Uterus (tissue), 4 donors: ENCODE measurements around the gene RBBP8NL. TPM values are rescaled to one million over a fixed set of nuclear protein-coding genes. Genes with fewer than 3 reads are reported as not detected.

ENCODE experiments used
- DNase-seq, 2 donors: peaks; one replicate each; pipeline ENCODE4 v3.0.0-alpha.2; 2019 to 2020
- H3K27ac ChIP-seq, 2 donors: fragments of 200-600 bp; sonication (generic); 1 replicate in 1 of 2; 2 replicates in 1 of 2; pipeline ENCODE4 v1.5.1; 2016 to 2018
- H3K27me3 ChIP-seq, 2 donors: fragments of 200-600 bp; sonication (generic); one replicate each; pipeline ENCODE4 v1.5.1; 2018 to 2019; ENCODE audit warnings: control low read depth in 1 of 2
- H3K36me3 ChIP-seq, 2 donors: fragments of 200-600 bp; sonication (generic); one replicate each; pipeline ENCODE4 v1.5.1; 2019; ENCODE audit warnings: control low read depth in 1 of 2
- H3K4me1 ChIP-seq, 2 donors: fragments of 200-600 bp; sonication (generic); one replicate each; pipeline ENCODE4 v1.5.1; 2018 to 2019; ENCODE audit warnings: control low read depth in 1 of 2
- H3K4me3 ChIP-seq, 2 donors: fragments of 200-600 bp; sonication (generic); 1 replicate in 1 of 2; 2 replicates in 1 of 2; pipeline ENCODE4 v1.5.1; 2018 to 2019; ENCODE audit warnings: mild to moderate bottlenecking in 1 of 2
- H3K9me3 ChIP-seq, 2 donors: fragments of 200-600 bp; sonication (generic); one replicate each; pipeline ENCODE4 v1.5.1; 2019; ENCODE audit warnings: control low read depth in 1 of 2
- CTCF ChIP-seq, 4 experiments: fragments of 200-600 bp in 2 of 4; fragments of 450-650 bp in 2 of 4; sonication (generic) in 2 of 4; IDR thresholded peaks; one replicate each; pipeline ENCODE4 v1.5.1; 2016 to 2019; ENCODE audit warnings: antibody characterized with exemption in 4 of 4, mild to moderate bottlenecking in 2 of 4, moderate library complexity in 1 of 4
- POLR2A ChIP-seq, 2 donors: fragments of 450-650 bp; IDR thresholded peaks; one replicate each; pipeline ENCODE4 v1.6.1; 2016; ENCODE audit warnings: antibody characterized with exemption in 2 of 2, mild to moderate bottlenecking in 1 of 2, moderate library complexity in 1 of 2
- intact Hi-C: fragments of 100-400 bp; cut with DNase I; formaldehyde crosslinking; loops from one replicate; pipeline ENCODE4 v1.15.1; 2023; ENCODE audit warnings: low total_unique reads
- total RNA-seq, 4 donors: library from RNA; depleted of rRNA in 3 of 4; stranded (reverse); fragments of >200 nt in 3 of 4; gene quantifications; one replicate each; pipeline versions ENCODE4 v1.1.0 to v1.2.4, GENCODE V29; 2014 to 2023
- donor health status: DM: yes; HTN: yes; CAD: no.

RBBP8NL gene
- total RNA-seq, 4 donors from 2014 or later, result 0.35 TPM; not detected in 3

- Histone ChIP-seq H3K4me3 (no peak overlapping the region), H3K9me3 (no peaks in the 10 kb centered on the region), H3K27me3 (no peaks in the 10 kb centered on the region), H3K4me1 (no peaks in the 10 kb centered on the region), H3K36me3 (no peaks in the 10 kb centered on the region), H3K27ac (no peak overlapping the region)
- DNase-seq, result no peak
- TF ChIP-seq POLR2A (IDR thresholded peaks at IDR 0.05), result no peak
- no peak for TF ChIP-seq CTCF (IDR thresholded peaks at IDR 0.05)
- intact Hi-C loops, result no loop called here
Measured at GRCh38 chr20:62441987-62442539, 14.7 kb upstream of the RBBP8NL start.

DNA sequence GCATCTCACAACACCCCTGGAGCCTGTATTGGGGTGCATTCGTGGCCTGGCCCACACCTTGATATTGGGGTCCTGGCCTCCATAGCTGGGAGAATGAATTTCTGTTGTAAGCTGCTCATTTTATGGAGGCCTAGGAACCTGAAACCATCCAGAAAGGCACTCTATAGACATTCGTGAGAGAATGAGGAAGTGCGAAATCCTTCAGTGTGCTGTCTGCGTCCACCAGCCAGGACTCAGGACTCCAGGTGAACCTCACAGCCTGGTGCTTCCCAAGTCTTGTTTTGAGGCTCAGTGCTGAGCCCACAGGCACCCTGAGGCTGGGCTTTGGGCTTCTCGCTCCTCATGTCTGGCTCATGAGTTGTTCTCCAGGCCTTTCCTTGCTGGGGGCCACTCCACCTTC, 11.9 kb upstream of the RBBP8NL start:
- no peak for DNase-seq
- Histone ChIP-seq H3K36me3 (no peaks in the 10 kb centered on the region), H3K9me3 (no peaks in the 10 kb centered on the region), H3K27ac (no peak overlapping the region), H3K4me1 (no peaks in the 10 kb centered on the region), H3K4me3 (no peak overlapping the region), H3K27me3 (no peaks in the 10 kb centered on the region)
- intact Hi-C loops, result no loop called here
- TF ChIP-seq POLR2A (IDR thresholded peaks at IDR 0.05) (no peak), CTCF (IDR thresholded peaks at IDR 0.05) (no peak)

- H3K4me1 ChIP-seq, result no peaks in the 10 kb centered on the region
- intact Hi-C loops, result no loop called here
- H3K36me3 ChIP-seq, result no peaks in the 10 kb centered on the region
- no peak overlapping the region for H3K27ac ChIP-seq
- no peaks in the 10 kb centered on the region for H3K27me3 ChIP-seq
- TF ChIP-seq POLR2A (IDR thresholded peaks at IDR 0.05) (no peak), CTCF (IDR thresholded peaks at IDR 0.05) (no peak)
- H3K9me3 ChIP-seq, result no peaks in the 10 kb centered on the region
- DNase-seq, result no peak
- H3K4me3 ChIP-seq, result no peak overlapping the region
Measured at GRCh38 chr20:62437927-62438326, 10.6 kb upstream of the RBBP8NL start.

- intact Hi-C loops, result no loop called here
- no peaks in the 10 kb centered on the region for H3K9me3 ChIP-seq
- no peak overlapping the region for H3K27ac ChIP-seq
- no peaks in the 10 kb centered on the region for H3K27me3 ChIP-seq
- TF ChIP-seq POLR2A (IDR thresholded peaks at IDR 0.05) (no peak), CTCF (IDR thresholded peaks at IDR 0.05) (no peak)
- no peak for DNase-seq
- no peaks in the 10 kb centered on the region for H3K36me3 ChIP-seq
- no peak overlapping the region for H3K4me3 ChIP-seq
- H3K4me1 ChIP-seq, result no peaks in the 10 kb centered on the region
Measured at GRCh38 chr20:62437496-62437895, 10.2 kb upstream of the RBBP8NL start.

- TF ChIP-seq POLR2A (IDR thresholded peaks at IDR 0.05) (no peak), CTCF (IDR thresholded peaks at IDR 0.05) (no peak)
- intact Hi-C loops, result no loop called here
- no peak overlapping the region for H3K4me3 ChIP-seq
- no peaks in the 10 kb centered on the region for H3K27me3 ChIP-seq
- no peaks in the 10 kb centered on the region for H3K4me1 ChIP-seq
- no peaks in the 10 kb centered on the region for H3K9me3 ChIP-seq
- DNase-seq, result no peak
- no peak overlapping the region for H3K27ac ChIP-seq
- H3K36me3 ChIP-seq, result no peaks in the 10 kb centered on the region
Measured at GRCh38 chr20:62436692-62437091, 9.4 kb upstream of the RBBP8NL start.
